ENCODE data around the gene RAB6B. TPM values are rescaled to one million over a fixed set of nuclear protein-coding genes. Genes with fewer than 3 reads are reported as not detected.

RAB6B gene
- total RNA-seq, 1 donor from 2014 or later, result 25.7 TPM

DNA sequence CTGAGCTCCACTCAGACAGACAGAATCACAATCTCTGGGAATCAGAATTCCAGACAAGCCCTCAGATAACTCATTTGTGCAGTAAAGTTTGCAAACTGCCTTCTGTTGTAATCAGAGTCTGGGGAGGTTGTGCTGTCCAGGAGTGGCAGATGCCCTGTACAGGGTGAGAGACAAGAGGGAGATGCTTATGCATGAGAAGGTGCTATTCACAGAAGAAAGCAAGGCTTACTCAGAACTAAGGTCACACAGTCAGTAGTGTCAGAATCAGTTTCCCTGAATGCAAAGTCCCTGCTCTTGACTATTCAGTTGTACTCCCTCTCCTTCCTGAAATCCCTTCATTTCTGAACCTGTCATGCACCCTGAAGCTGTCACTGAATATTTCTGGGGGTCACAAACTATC, 46.3 kb downstream of the RAB6B start:
- H3K9me3 Mint-ChIP-seq (ENCODE audit: low read depth), result no peaks in the 10 kb centered on the region
- no peak overlapping the region for H3K4me3 Mint-ChIP-seq (ENCODE audit: unreplicated experiment)
- no peak for DNase-seq (ENCODE audit: low spot score)
- TF ChIP-seq, protein P1, sequence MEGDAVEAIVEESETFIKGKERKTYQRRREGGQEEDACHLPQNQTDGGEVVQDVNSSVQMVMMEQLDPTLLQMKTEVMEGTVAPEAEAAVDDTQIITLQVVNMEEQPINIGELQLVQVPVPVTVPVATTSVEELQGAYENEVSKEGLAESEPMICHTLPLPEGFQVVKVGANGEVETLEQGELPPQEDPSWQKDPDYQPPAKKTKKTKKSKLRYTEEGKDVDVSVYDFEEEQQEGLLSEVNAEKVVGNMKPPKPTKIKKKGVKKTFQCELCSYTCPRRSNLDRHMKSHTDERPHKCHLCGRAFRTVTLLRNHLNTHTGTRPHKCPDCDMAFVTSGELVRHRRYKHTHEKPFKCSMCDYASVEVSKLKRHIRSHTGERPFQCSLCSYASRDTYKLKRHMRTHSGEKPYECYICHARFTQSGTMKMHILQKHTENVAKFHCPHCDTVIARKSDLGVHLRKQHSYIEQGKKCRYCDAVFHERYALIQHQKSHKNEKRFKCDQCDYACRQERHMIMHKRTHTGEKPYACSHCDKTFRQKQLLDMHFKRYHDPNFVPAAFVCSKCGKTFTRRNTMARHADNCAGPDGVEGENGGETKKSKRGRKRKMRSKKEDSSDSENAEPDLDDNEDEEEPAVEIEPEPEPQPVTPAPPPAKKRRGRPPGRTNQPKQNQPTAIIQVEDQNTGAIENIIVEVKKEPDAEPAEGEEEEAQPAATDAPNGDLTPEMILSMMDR (IDR thresholded peaks at IDR 0.05), result no peak
- peaks cover 16% of the 10 kb centered on the region for H3K4me1 Mint-ChIP-seq (ENCODE audit: low read depth)
- H3K27me3 Mint-ChIP-seq (ENCODE audit: low read depth), result no peaks in the 10 kb centered on the region
- H3K27ac Mint-ChIP-seq (ENCODE audit: unreplicated experiment), result no peak overlapping the region
- H3K36me3 Mint-ChIP-seq (ENCODE audit: low read depth), result no peaks in the 10 kb centered on the region

DNA sequence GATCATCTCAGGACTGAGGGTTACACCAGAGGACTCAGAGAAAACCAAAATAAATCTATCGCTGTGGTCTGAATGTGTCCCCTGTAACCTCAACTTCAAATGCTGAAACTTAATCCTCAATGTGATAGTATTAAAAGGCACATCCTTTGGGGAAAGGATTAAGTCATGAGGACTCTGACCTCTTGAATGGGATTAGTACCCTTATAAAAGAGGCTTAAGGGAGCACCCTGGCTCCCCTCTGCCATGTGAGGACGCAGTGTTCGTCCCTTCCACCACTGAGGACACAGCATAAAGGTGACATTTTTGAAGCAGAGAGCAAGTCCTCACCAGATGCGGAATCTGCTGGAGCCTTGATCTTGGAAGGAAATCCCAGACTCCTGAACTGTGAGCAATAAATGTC, 50.6 kb downstream of the RAB6B start:
- Mint-ChIP-seq H3K4me3 (ENCODE audit: unreplicated experiment) (no peak overlapping the region), H3K4me1 (ENCODE audit: low read depth) (peaks cover 9% of the 10 kb centered on the region), H3K27ac (ENCODE audit: unreplicated experiment) (no peak overlapping the region), H3K36me3 (ENCODE audit: low read depth) (no peaks in the 10 kb centered on the region), H3K27me3 (ENCODE audit: low read depth) (no peaks in the 10 kb centered on the region), H3K9me3 (ENCODE audit: low read depth) (no peaks in the 10 kb centered on the region)
- TF ChIP-seq, protein P1 (IDR thresholded peaks at IDR 0.05), result no peak
- DNase-seq (ENCODE audit: low spot score), result no peak

DNA sequence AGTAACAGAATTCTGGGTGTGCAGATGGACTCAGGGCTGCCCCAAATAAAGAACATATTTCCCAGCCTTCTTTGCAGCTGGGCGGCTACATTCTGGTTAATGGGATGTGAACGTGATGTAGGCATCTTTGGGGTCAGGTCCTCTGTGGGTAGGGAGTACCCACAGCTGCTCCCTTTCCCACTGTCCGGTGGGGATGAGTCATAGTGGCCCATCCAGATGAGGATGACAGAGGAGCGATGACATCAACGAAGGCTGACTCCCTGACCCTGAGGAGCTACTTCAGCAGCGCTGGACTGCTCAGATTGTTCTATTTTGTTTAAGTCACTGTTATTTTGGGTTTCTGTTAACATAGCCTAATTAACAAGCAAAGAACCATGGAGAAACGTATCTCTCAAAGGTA, 52.0 kb downstream of the RAB6B start:
- no peak for DNase-seq (ENCODE audit: low spot score)
- TF ChIP-seq, protein P1 (IDR thresholded peaks at IDR 0.05), result no peak
- H3K4me1 Mint-ChIP-seq (ENCODE audit: low read depth), result peaks cover 9% of the 10 kb centered on the region
- no peak overlapping the region for H3K27ac Mint-ChIP-seq (ENCODE audit: unreplicated experiment)
- H3K4me3 Mint-ChIP-seq (ENCODE audit: unreplicated experiment), result no peak overlapping the region
- H3K36me3 Mint-ChIP-seq (ENCODE audit: low read depth), result peaks cover 8% of the 10 kb centered on the region
- H3K27me3 Mint-ChIP-seq (ENCODE audit: low read depth), result no peaks in the 10 kb centered on the region
- H3K9me3 Mint-ChIP-seq (ENCODE audit: low read depth), result no peaks in the 10 kb centered on the region

- peaks cover 9% of the 10 kb centered on the region for H3K4me1 Mint-ChIP-seq (ENCODE audit: low read depth)
- no peaks in the 10 kb centered on the region for H3K27me3 Mint-ChIP-seq (ENCODE audit: low read depth)
- H3K9me3 Mint-ChIP-seq (ENCODE audit: low read depth), result no peaks in the 10 kb centered on the region
- no peak for DNase-seq (ENCODE audit: low spot score)
- TF ChIP-seq, protein P1 (IDR thresholded peaks at IDR 0.05), result no peak
- no peak overlapping the region for H3K27ac Mint-ChIP-seq (ENCODE audit: unreplicated experiment)
- no peak overlapping the region for H3K4me3 Mint-ChIP-seq (ENCODE audit: unreplicated experiment)
- H3K36me3 Mint-ChIP-seq (ENCODE audit: low read depth), result peaks cover 11% of the 10 kb centered on the region
These were observed 53.5 kb downstream of the RAB6B start for GRCh38 chr3:133842158-133842557.

- H3K4me1 Mint-ChIP-seq (ENCODE audit: low read depth), result peaks cover 9% of the 10 kb centered on the region
- H3K4me3 Mint-ChIP-seq (ENCODE audit: unreplicated experiment), result no peak overlapping the region
- TF ChIP-seq, protein P1 (IDR thresholded peaks at IDR 0.05), result no peak
- no peak overlapping the region for H3K27ac Mint-ChIP-seq (ENCODE audit: unreplicated experiment)
- H3K9me3 Mint-ChIP-seq (ENCODE audit: low read depth), result no peaks in the 10 kb centered on the region
- H3K27me3 Mint-ChIP-seq (ENCODE audit: low read depth), result no peaks in the 10 kb centered on the region
- no peak for DNase-seq (ENCODE audit: low spot score)
- H3K36me3 Mint-ChIP-seq (ENCODE audit: low read depth), result peaks cover 16% of the 10 kb centered on the region
These were observed 54.5 kb downstream of the RAB6B start for GRCh38 chr3:133841196-133841595.
